ENCODE measurements around the gene C8G.

The C8G gene

GRCh38 chr9:136972335-136972734 lies 27.3 kb downstream of the C8G start:
- DNase-seq = no peak

- DNase-seq = no peak
These were observed 27.7 kb downstream of the C8G start for GRCh38 chr9:136972743-136973142.

GRCh38 chr9:136973618-136974617 lies 28.9 kb downstream of the C8G start:
- no peak for DNase-seq

GRCh38 chr9:136974817-136975535 lies 29.9 kb downstream of the C8G start:
- no peak for DNase-seq

- peak; percentile 39 for DNase-seq
These were observed 30.6 kb downstream of the C8G start for GRCh38 chr9:136975644-136976043.

- no peak for DNase-seq
These were observed 32.2 kb downstream of the C8G start, which contains the start of gene PTGDS for GRCh38 chr9:136977223-136977622. Gene PTGDS, plus strand, starts transcription at chr9:136977504. Its CDS starts 75 bp downstream, at chr9:136977579.

GRCh38 chr9:136977649-136978072 lies 32.6 kb downstream of the C8G start:
- DNase-seq = no peak

- peak; percentile 87 for DNase-seq
These were observed 33.2 kb downstream of the C8G start for GRCh38 chr9:136978073-136978864.

- DNase-seq = no peak
These were observed 34.0 kb downstream of the C8G start for GRCh38 chr9:136978865-136979544.

- DNase-seq = no peak
These were observed 34.9 kb downstream of the C8G start for GRCh38 chr9:136979769-136980587.

GRCh38 chr9:136980669-136981478 lies 35.8 kb downstream of the C8G start:
- DNase-seq = no peak

- DNase-seq = no peak
These were observed 36.7 kb downstream of the C8G start for GRCh38 chr9:136981588-136982231.

- no peak for DNase-seq
These were observed 37.4 kb downstream of the C8G start, which contains the start of gene LCNL1 for GRCh38 chr9:136982232-136983051. Gene LCNL1, plus strand, starts transcription at chr9:136982993. Its CDS starts 594 bp downstream, at chr9:136983587.

- DNase-seq = no peak
These were observed 38.1 kb downstream of the C8G start for GRCh38 chr9:136983167-136983566.

GRCh38 chr9:136983656-136984314 lies 38.7 kb downstream of the C8G start:
- no peak for DNase-seq

GRCh38 chr9:136984464-136985026 lies 39.5 kb downstream of the C8G start:
- no peak for DNase-seq

- no peak for DNase-seq
These were observed 40.1 kb downstream of the C8G start for GRCh38 chr9:136985027-136985602.

GRCh38 chr9:136985853-136986252 lies 40.8 kb downstream of the C8G start:
- no peak for DNase-seq

Measured in NCI-H69 (cell line).